BJ (cell line): Measurements from ENCODE around the gene SKIC2. TPM values are rescaled to one million over a fixed set of nuclear protein-coding genes. Genes with fewer than 3 reads are reported as not detected.

ENCODE experiments used
- CTCF ChIA-PET: fragments of 350-600 bp; formaldehyde crosslinking; extraction: SDS; loops from one replicate; lab custom pipeline; 2021; ENCODE audit warnings: antibody characterized with exemption, inconsistent platforms; lab: Yijun Ruan, JAX
- POLR2A ChIA-PET: fragments of 300-600 bp; sonication (Branson Sonifier 250); formaldehyde crosslinking; extraction: SDS; loops from one replicate; lab custom pipeline; 2021; ENCODE audit warnings: antibody characterized with exemption; lab: Charles Lee
- DNase-seq: peaks from one replicate; pipeline ENCODE4 v3.0.0-alpha.2; 2011; ENCODE audit warnings: low read depth
- H3K27me3 ChIP-seq: 2 replicates; pipeline ENCODE4 v1.6.0; 2011; ENCODE audit warnings: low read length; ENCODE audit not compliant: control insufficient read depth, insufficient read depth
- H3K36me3 ChIP-seq: 2 replicates; pipeline ENCODE4 v1.5.1; 2011; ENCODE audit warnings: low read length; ENCODE audit not compliant: control insufficient read depth, insufficient read depth
- H3K4me3 ChIP-seq: 2 replicates; pipeline ENCODE4 v1.5.1; 2011; ENCODE audit warnings: low read depth, mild to moderate bottlenecking, control low read depth, low read length
- CTCF ChIP-seq: IDR thresholded peaks from 2 replicates; pipeline ENCODE4 v1.5.1; 2011; ENCODE audit warnings: low read depth, mild to moderate bottlenecking, control low read depth, inconsistent platforms, low read length, moderate library complexity; ENCODE audit not compliant: insufficient read depth
- polyA plus RNA-seq: library from polyadenylated mRNA; depleted of rRNA; stranded (reverse); fragments of >200 nt; gene quantifications from 2 replicates; pipeline ENCODE4 v1.2.3, GENCODE V29; 2011

SKIC2 gene
- polyA plus RNA-seq, 1 experiment, result 37.3 TPM

- no peak for TF ChIP-seq CTCF
- POLR2A ChIA-PET, result interaction anchor here (0.6 kb wide), 1 partner anchor 234 kb away, joined by 7 read pairs; the partner anchor contains the start of gene PRRT1
- Histone ChIP-seq H3K36me3 (no peaks in the 10 kb centered on the region), H3K4me3 (no peak overlapping the region), H3K27me3 (no peaks in the 10 kb centered on the region)
- DNase-seq, result no peak
- CTCF ChIA-PET, result interaction anchor here (0.6 to 1.4 kb wide), 3 partner anchors 23 to 34 kb away, joined by 3 to 4 read pairs (median 3); no protein-coding TSS in a partner anchor
Observed at GRCh38 chr6:31918069-31918720, 40.8 kb upstream of the SKIC2 start.

GRCh38 chr6:31919624-31920303, 39.2 kb upstream of the SKIC2 start:
- DNase-seq, result no peak
- TF ChIP-seq CTCF, result no peak
- Histone ChIP-seq H3K27me3 (no peaks in the 10 kb centered on the region), H3K4me3 (no peak overlapping the region), H3K36me3 (no peaks in the 10 kb centered on the region)
- CTCF ChIA-PET, result interaction anchor here (0.9 to 1.1 kb wide), 2 partner anchors 20 to 32 kb away, joined by 3 to 4 read pairs; no protein-coding TSS in a partner anchor
- POLR2A ChIA-PET, result no interaction called here

GRCh38 chr6:31920811-31921210, 38.2 kb upstream of the SKIC2 start:
- ChIA-PET CTCF (interaction anchor here (0.9 to 5.1 kb wide), 3 partner anchors 19 to 31 kb away, joined by 3 to 20 read pairs (median 4); no protein-coding TSS in a partner anchor), POLR2A (no interaction called here)
- Histone ChIP-seq H3K27me3 (no peaks in the 10 kb centered on the region), H3K4me3 (no peak overlapping the region), H3K36me3 (no peaks in the 10 kb centered on the region)
- no peak for TF ChIP-seq CTCF
- no peak for DNase-seq

- no peak overlapping the region for H3K4me3 ChIP-seq
- no peak for DNase-seq
- H3K27me3 ChIP-seq, result no peaks in the 10 kb centered on the region; the same call in 1 of the 2 replicates
- CTCF ChIA-PET, result interaction anchor here (0.5 to 5.1 kb wide), 4 partner anchors 17 to 275 kb away, joined by 3 to 20 read pairs (median 4); no protein-coding TSS in a partner anchor
- POLR2A ChIA-PET, result no interaction called here
- no peak for TF ChIP-seq CTCF
- H3K36me3 ChIP-seq, result no peaks in the 10 kb centered on the region
Observed at GRCh38 chr6:31922942-31923341, 36.0 kb upstream of the SKIC2 start.

- no peak within 1 kb of the TSS for H3K4me3 ChIP-seq
- POLR2A ChIA-PET, result interaction anchor here (0.6 kb wide), 1 partner anchor 263 kb away, joined by 3 read pairs; no protein-coding TSS in a partner anchor
- no peak for DNase-seq
- CTCF ChIA-PET, result no interaction called here
- TF ChIP-seq CTCF, result no peak
- no peaks in the 10 kb centered on the region for H3K36me3 ChIP-seq
- H3K27me3 ChIP-seq, result no peaks in the 10 kb centered on the region; the same call in 1 of the 2 replicates
Observed at GRCh38 chr6:31927242-31927862, 31.6 kb upstream of the SKIC2 start, which contains the start of gene C2. TSS of gene C2 (plus strand) at chr6:31927717. CDS start at chr6:31927753, 36 bp downstream.
